Astrocyte (in vitro differentiated cells and primary cell): ENCODE results near the gene GAMT. TPM values are rescaled to one million over a fixed set of nuclear protein-coding genes. Genes with fewer than 3 reads are reported as not detected.

Experiments
- DNase-seq: peaks from one replicate; pipeline ENCODE4 v3.0.0-alpha.2; 2010; ENCODE audit warnings: low read depth
- FAIRE-seq: peaks from 2 replicates; lab custom pipeline; 2011; peaks lifted over from hg19 to GRCh38; lab: Jason Lieb, UNC
- H2AFZ ChIP-seq: 2 replicates; pipeline ENCODE4 v1.6.0; 2012; ENCODE audit warnings: low read depth, low read length, inconsistent platforms
- H3K27ac ChIP-seq: 2 replicates; pipeline ENCODE4 v1.5.1; 2011; ENCODE audit warnings: low read depth, low read length, inconsistent platforms
- H3K27me3 ChIP-seq: 2 replicates; pipeline ENCODE4 v1.6.0; 2011; ENCODE audit warnings: low read length, inconsistent platforms; ENCODE audit not compliant: insufficient read depth
- H3K36me3 ChIP-seq: 2 replicates; pipeline ENCODE4 v1.5.1; 2011; ENCODE audit warnings: low read length, inconsistent platforms; ENCODE audit not compliant: insufficient read depth
- H3K4me1 ChIP-seq: 2 replicates; pipeline ENCODE4 v1.5.1; 2011; ENCODE audit warnings: low read length, inconsistent platforms; ENCODE audit not compliant: insufficient read depth
- H3K4me2 ChIP-seq: 2 replicates; pipeline ENCODE4 v1.6.0; 2012; ENCODE audit warnings: low read length, inconsistent platforms
- H3K4me3 ChIP-seq: 2 replicates; pipeline ENCODE4 v1.5.1; 2011; ENCODE audit warnings: low read depth, mild to moderate bottlenecking, low read length, inconsistent platforms; ENCODE audit not compliant: insufficient read depth
- H3K79me2 ChIP-seq: 2 replicates; pipeline ENCODE4 v1.6.0; 2012; ENCODE audit warnings: mild to moderate bottlenecking, low read length, inconsistent platforms; ENCODE audit not compliant: insufficient read depth
- H3K9ac ChIP-seq: 2 replicates; pipeline ENCODE4 v1.6.0; 2012; ENCODE audit warnings: mild to moderate bottlenecking, low read length, inconsistent platforms
- H3K9me3 ChIP-seq: 2 replicates; pipeline ENCODE4 v1.5.1; 2012; ENCODE audit warnings: low read depth, mild to moderate bottlenecking, low read length, inconsistent platforms; ENCODE audit not compliant: insufficient read depth
- H4K20me1 ChIP-seq: 2 replicates; pipeline ENCODE4 v1.6.0; 2012; ENCODE audit warnings: low read length, inconsistent platforms; ENCODE audit not compliant: insufficient read depth
- H3K27ac Mint-ChIP-seq: one replicate; pipeline ENCODE4 v1.8.0; 2021; ENCODE audit warnings: mild to moderate bottlenecking, mixed read lengths; ENCODE audit not compliant: unreplicated experiment
- H3K27me3 Mint-ChIP-seq: one replicate; pipeline ENCODE4 v1.8.0; 2021; ENCODE audit warnings: low read depth, mixed read lengths; ENCODE audit not compliant: unreplicated experiment
- H3K36me3 Mint-ChIP-seq: one replicate; pipeline ENCODE4 v1.8.0; 2021; ENCODE audit warnings: low read depth, mixed read lengths; ENCODE audit not compliant: unreplicated experiment
- H3K4me1 Mint-ChIP-seq: one replicate; pipeline ENCODE4 v1.8.0; 2021; ENCODE audit warnings: low read depth, mixed read lengths; ENCODE audit not compliant: unreplicated experiment
- H3K4me3 Mint-ChIP-seq: one replicate; pipeline ENCODE4 v1.8.0; 2021; ENCODE audit warnings: mild to moderate bottlenecking, moderate library complexity, mixed read lengths; ENCODE audit not compliant: unreplicated experiment
- H3K9me3 Mint-ChIP-seq: one replicate; pipeline ENCODE4 v1.8.0; 2021; ENCODE audit warnings: mild to moderate bottlenecking, mixed read lengths; ENCODE audit not compliant: unreplicated experiment
- CTCF ChIP-seq: IDR thresholded peaks from 2 replicates; pipeline ENCODE4 v1.5.1; 2011; ENCODE audit warnings: low read depth, mild to moderate bottlenecking, inconsistent platforms, low read length, moderate library complexity; ENCODE audit not compliant: insufficient read depth
- EZH2 ChIP-seq: IDR thresholded peaks from 2 replicates; pipeline ENCODE4 v1.6.1; 2012; ENCODE audit warnings: mild to moderate bottlenecking, low read length, inconsistent platforms; ENCODE audit not compliant: insufficient read depth
- total RNA-seq: library from RNA; stranded (reverse); gene quantifications from 2 replicates; pipeline ENCODE4 v1.2.1, GENCODE V29; 2021

Gene GAMT
- total RNA-seq, 1 donor from 2014 or later, result 35.9 TPM

- Mint-ChIP-seq H3K9me3 (no peaks in the 10 kb centered on the region), H3K36me3 (peaks cover 7% of the 10 kb centered on the region), H3K4me1 (peaks cover 3% of the 10 kb centered on the region), H3K4me3 (no peak overlapping the region), H3K27me3 (no peaks in the 10 kb centered on the region), H3K27ac (no peak overlapping the region)
- TF ChIP-seq CTCF (no peak), EZH2 (no peak)
- peaks cover 32% of the 10 kb centered on the region for H4K20me1 ChIP-seq
- H3K9ac ChIP-seq, result no peak overlapping the region
- peaks cover 6% of the 10 kb centered on the region for H3K4me1 ChIP-seq
- no peak overlapping the region for H3K4me2 ChIP-seq
- peaks cover 3% of the 10 kb centered on the region for H3K36me3 ChIP-seq
- no peaks in the 10 kb centered on the region for H3K27me3 ChIP-seq
- H2AFZ ChIP-seq, result no peak overlapping the region
- FAIRE-seq (no peak), DNase-seq (no peak)
- peaks cover 13% of the 10 kb centered on the region for H3K79me2 ChIP-seq
- no peak overlapping the region for H3K27ac ChIP-seq
- no peak overlapping the region for H3K4me3 ChIP-seq
- H3K9me3 ChIP-seq, result no peaks in the 10 kb centered on the region
Observed at GRCh38 chr19:1379961-1380489, 21.3 kb downstream of the GAMT start.

GRCh38 chr19:1379126-1379905 lies 22.0 kb downstream of the GAMT start:
- Mint-ChIP-seq H3K27ac (no peak overlapping the region), H3K9me3 (no peaks in the 10 kb centered on the region), H3K36me3 (peaks cover 9% of the 10 kb centered on the region), H3K4me3 (no peak overlapping the region), H3K4me1 (peaks cover 3% of the 10 kb centered on the region), H3K27me3 (no peaks in the 10 kb centered on the region)
- Histone ChIP-seq H3K9me3 (no peaks in the 10 kb centered on the region), H3K9ac (no peak overlapping the region), H3K79me2 (peaks cover 6% of the 10 kb centered on the region), H3K4me1 (peaks cover 2% of the 10 kb centered on the region), H3K4me3 (no peak overlapping the region), H2AFZ (no peak overlapping the region), H3K4me2 (no peak overlapping the region), H3K36me3 (peaks cover 3% of the 10 kb centered on the region), H3K27me3 (no peaks in the 10 kb centered on the region), H4K20me1 (peaks cover 32% of the 10 kb centered on the region), H3K27ac (no peak overlapping the region)
- TF ChIP-seq CTCF (no peak), EZH2 (no peak)
- no peak for FAIRE-seq
- DNase-seq, result no peak
